ENCODE results near the gene RALA.
"Not testable (repeated sequence)": the region's sequence is repeated elsewhere in the genome, so short reads cannot be mapped to it uniquely, and the experiment has no call there.

Gene RALA

GRCh38 chr7:39683216-39683845 is 60.0 kb downstream of the RALA start:
- in situ Hi-C loops (cut with MboI; ENCODE audit: low sequenced_read_pairs, unreplicated experiment), result no loop called here
- no peak for TF ChIP-seq CTCF (IDR thresholded peaks at IDR 0.05; ENCODE audit: borderline replicate concordance, control extremely low read depth, extremely low read depth, insufficient read depth, missing control alignments)
- DNase-seq (ENCODE audit: low spot score), result no peak

- no peak for TF ChIP-seq CTCF (IDR thresholded peaks at IDR 0.05; ENCODE audit: borderline replicate concordance, control extremely low read depth, extremely low read depth, insufficient read depth, missing control alignments)
- in situ Hi-C loops (cut with MboI; ENCODE audit: low sequenced_read_pairs, unreplicated experiment), result no loop called here
- DNase-seq (ENCODE audit: low spot score), result peak; percentile 58
These were observed 63.0 kb downstream of the RALA start for GRCh38 chr7:39686261-39686924.

GRCh38 chr7:39688611-39689480 is 65.5 kb downstream of the RALA start:
- no peak for TF ChIP-seq CTCF (IDR thresholded peaks at IDR 0.05; ENCODE audit: borderline replicate concordance, control extremely low read depth, extremely low read depth, insufficient read depth, missing control alignments)
- DNase-seq (ENCODE audit: low spot score), result no peak
- in situ Hi-C loops (cut with MboI; ENCODE audit: low sequenced_read_pairs, unreplicated experiment), result no loop called here

- in situ Hi-C loops (cut with MboI; ENCODE audit: low sequenced_read_pairs, unreplicated experiment), result no loop called here
- no peak for TF ChIP-seq CTCF (IDR thresholded peaks at IDR 0.05; ENCODE audit: borderline replicate concordance, control extremely low read depth, extremely low read depth, insufficient read depth, missing control alignments)
- no peak for DNase-seq (ENCODE audit: low spot score)
These were observed 68.4 kb downstream of the RALA start for GRCh38 chr7:39691821-39692220.

GRCh38 chr7:39693086-39693485 is 69.7 kb downstream of the RALA start:
- in situ Hi-C loops (cut with MboI; ENCODE audit: low sequenced_read_pairs, unreplicated experiment); DNase-seq (ENCODE audit: low spot score): not testable (repeated sequence)

GRCh38 chr7:39693812-39694211 is 70.4 kb downstream of the RALA start:
- in situ Hi-C loops (cut with MboI; ENCODE audit: low sequenced_read_pairs, unreplicated experiment), result no loop called here
- TF ChIP-seq CTCF (IDR thresholded peaks at IDR 0.05; ENCODE audit: borderline replicate concordance, control extremely low read depth, extremely low read depth, insufficient read depth, missing control alignments), result no peak

More at GRCh38 chr7:39693812-39694211, 70.4 kb downstream of the RALA start:
- no peak for DNase-seq (ENCODE audit: low spot score)

Measured in GM13976 (cell line).